ENCODE measurements around the gene ESPNL. TPM values are rescaled to one million over a fixed set of nuclear protein-coding genes. Genes with fewer than 3 reads are reported as not detected.
"Not testable (repeated sequence)": the region's sequence is repeated elsewhere in the genome, so short reads cannot be mapped to it uniquely, and the experiment has no call there.

The ESPNL gene
- total and polyA plus RNA-seq, 4 donors = 0.08 to 0.59 (median 0.35) TPM

GRCh38 chr2:238066218-238066617 lies 33.9 kb upstream of the ESPNL start:
- Histone ChIP-seq H3K36me3 (ENCODE audit: control insufficient read depth in 4 of 4, insufficient read depth in 3 of 4, low read depth in 1 of 4, low read length in 3 of 4) (peaks cover 3 to 20% (median 6%) of the 10 kb centered on the region in 4 donors), H3K27me3 (ENCODE audit: control insufficient read depth in 4 of 4, insufficient read depth in 4 of 4, low read length in 3 of 4) (no peaks in the 10 kb centered on the region), H3K9ac (ENCODE audit: low read depth in 1 of 2, low read length in 2 of 2) (no peak overlapping the region), H3K4me3 (ENCODE audit: low read depth in 1 of 3, low read length in 3 of 3) (no peak overlapping the region), H3K27ac (ENCODE audit: low read depth in 1 of 2, low read length in 2 of 2) (no peak overlapping the region), H3K4me1 (ENCODE audit: control insufficient read depth in 4 of 4, insufficient read depth in 4 of 4, low read length in 3 of 4) (peaks cover 11 to 77% (median 52%) of the 10 kb centered on the region in 4 donors), H3K9me3 (ENCODE audit: control insufficient read depth in 4 of 4, low read length in 3 of 4) (no peaks in the 10 kb centered on the region)
- no peak for DNase-seq (ENCODE audit: low spot score)
- TF ChIP-seq TAF1 (conservative IDR thresholded peaks at IDR 0.05) (no peak), JUND (IDR thresholded peaks at IDR 0.05) (no peak), YY1 (IDR thresholded peaks at IDR 0.05) (no peak), HNF4A (conservative IDR thresholded peaks at IDR 0.05) (no peak), CTCF (IDR thresholded peaks at IDR 0.05; ENCODE audit: low read depth, low read length, missing input control) (no peak), ZBTB33 (IDR thresholded peaks at IDR 0.05) (no peak), SP1 (IDR thresholded peaks at IDR 0.05) (no peak), RXRA (IDR thresholded peaks at IDR 0.05) (no peak), RAD21 (IDR thresholded peaks at IDR 0.05) (no peak), NR2F2 (IDR thresholded peaks at IDR 0.05) (no peak), HNF4G (IDR thresholded peaks at IDR 0.05) (no peak), FOXA1 (IDR thresholded peaks at IDR 0.05) (no peak), REST (IDR thresholded peaks at IDR 0.05) (no peak), GABPA (IDR thresholded peaks at IDR 0.05 in 1 of 2, conservative IDR thresholded peaks at IDR 0.05 in 1 of 2) (no peak)
- 92% methylated on average over 9 of the region's 9 CpGs for WGBS

- 96% methylated on average over 7 of the region's 7 CpGs for WGBS
These were observed 33.4 kb upstream of the ESPNL start for GRCh38 chr2:238066718-238067117.

More at GRCh38 chr2:238066718-238067117, 33.4 kb upstream of the ESPNL start:
- not testable (repeated sequence) for H3K27me3 ChIP-seq (ENCODE audit: control insufficient read depth in 4 of 4, insufficient read depth in 4 of 4, low read length in 3 of 4); DNase-seq (ENCODE audit: low spot score); H3K27ac ChIP-seq (ENCODE audit: low read depth in 1 of 2, low read length in 2 of 2); H3K9me3 ChIP-seq (ENCODE audit: control insufficient read depth in 4 of 4, low read length in 3 of 4); H3K4me3 ChIP-seq (ENCODE audit: low read depth in 1 of 3, low read length in 3 of 3); H3K9ac ChIP-seq (ENCODE audit: low read depth in 1 of 2, low read length in 2 of 2)
- Histone ChIP-seq H3K4me1 (ENCODE audit: control insufficient read depth in 4 of 4, insufficient read depth in 4 of 4, low read length in 3 of 4) (peaks cover 11 to 72% (median 49%) of the 10 kb centered on the region in 4 donors), H3K36me3 (ENCODE audit: control insufficient read depth in 4 of 4, insufficient read depth in 3 of 4, low read depth in 1 of 4, low read length in 3 of 4) (peaks cover 7 to 24% (median 10%) of the 10 kb centered on the region in 4 donors)
